ENCODE measurements around the gene ZIC3. TPM values are rescaled to one million over a fixed set of nuclear protein-coding genes. Genes with fewer than 3 reads are reported as not detected.
"Not testable (repeated sequence)": the region's sequence is repeated elsewhere in the genome, so short reads cannot be mapped to it uniquely, and the experiment has no call there.

Gene ZIC3
- total RNA-seq, result not detected

GRCh38 chrX:137565921-137566745, at the start of gene ZIC3:
Gene ZIC3 (plus strand): TSS chrX:137566127. CDS start chrX:137566692, 565 bp downstream.
- Mint-ChIP-seq H3K27ac (no peak within 1 kb of the TSS), H3K36me3 (peaks cover 6 to 24% of the 10 kb centered on the region in 2 donors), H3K9me3 (peaks cover 0 to 4% of the 10 kb centered on the region in 2 donors)
- ATAC-seq, result peak; percentile 56 to 79
- DNase-seq (ENCODE audit: low spot score in 2 of 2), result no peak

GRCh38 chrX:137519459-137519858, 46.5 kb upstream of the ZIC3 start:
- Mint-ChIP-seq H3K27ac (no peak overlapping the region), H3K36me3 (no peaks in the 10 kb centered on the region), H3K9me3 (no peaks in the 10 kb centered on the region)
- DNase-seq (ENCODE audit: low spot score in 2 of 2) (no peak), ATAC-seq (no peak)

- Mint-ChIP-seq H3K36me3 (peaks cover 4 to 5% of the 10 kb centered on the region in 2 donors), H3K9me3 (no peaks in the 10 kb centered on the region), H3K27ac (no peak overlapping the region)
- no peak for DNase-seq (ENCODE audit: low spot score in 2 of 2)
- ATAC-seq, result no peak
Measured at GRCh38 chrX:137545711-137546651, 19.9 kb upstream of the ZIC3 start.

- Mint-ChIP-seq H3K9me3 (no peaks in the 10 kb centered on the region), H3K36me3 (peaks cover 4 to 5% of the 10 kb centered on the region in 2 donors), H3K27ac (no peak overlapping the region)
- ATAC-seq, result no peak
- no peak for DNase-seq (ENCODE audit: low spot score in 2 of 2)
Measured at GRCh38 chrX:137547291-137547690, 18.6 kb upstream of the ZIC3 start.

- no peak for ATAC-seq
- H3K27ac Mint-ChIP-seq, result no peak overlapping the region
- no peaks in the 10 kb centered on the region for H3K9me3 Mint-ChIP-seq
- no peak for DNase-seq (ENCODE audit: low spot score in 2 of 2)
- H3K36me3 Mint-ChIP-seq, result peaks cover 4 to 5% of the 10 kb centered on the region in 2 donors
Measured at GRCh38 chrX:137548261-137548660, 17.7 kb upstream of the ZIC3 start.

- DNase-seq (ENCODE audit: low spot score in 2 of 2) (no peak), ATAC-seq (no peak)
- Mint-ChIP-seq H3K27ac (no peak overlapping the region), H3K9me3 (no peaks in the 10 kb centered on the region), H3K36me3 (peaks cover 4 to 5% of the 10 kb centered on the region in 2 donors)
Measured at GRCh38 chrX:137549073-137549472, 16.9 kb upstream of the ZIC3 start.

GRCh38 chrX:137549851-137550664, 15.9 kb upstream of the ZIC3 start:
- no peak for ATAC-seq
- Mint-ChIP-seq H3K27ac (peak overlapping the region in 1 of 2 donors; percentile 79), H3K36me3 (peaks cover 4 to 5% of the 10 kb centered on the region in 2 donors), H3K9me3 (no peaks in the 10 kb centered on the region)
- DNase-seq (ENCODE audit: low spot score in 2 of 2), result no peak

- Mint-ChIP-seq H3K9me3 (no peaks in the 10 kb centered on the region), H3K27ac (no peak overlapping the region), H3K36me3 (peaks cover 2 to 4% of the 10 kb centered on the region in 2 donors)
- no peak for ATAC-seq
- no peak for DNase-seq (ENCODE audit: low spot score in 2 of 2)
Measured at GRCh38 chrX:137550665-137551261, 15.2 kb upstream of the ZIC3 start.

- ATAC-seq; H3K36me3 Mint-ChIP-seq; DNase-seq (ENCODE audit: low spot score in 2 of 2); H3K27ac Mint-ChIP-seq; H3K9me3 Mint-ChIP-seq: not testable (repeated sequence)
Measured at GRCh38 chrX:137552098-137552497, 13.8 kb upstream of the ZIC3 start.

GRCh38 chrX:137562096-137562495, 3.8 kb upstream of the ZIC3 start:
- Mint-ChIP-seq H3K27ac (no peak overlapping the region), H3K36me3 (peaks cover 6 to 12% of the 10 kb centered on the region in 2 donors), H3K9me3 (peaks cover 0 to 4% of the 10 kb centered on the region in 2 donors)
- no peak for DNase-seq (ENCODE audit: low spot score in 2 of 2)
- ATAC-seq, result no peak

GRCh38 chrX:137563681-137564651, 2.0 kb upstream of the ZIC3 start:
- DNase-seq (ENCODE audit: low spot score in 2 of 2) (no peak), ATAC-seq (peak in 1 of 2 donors; percentile 29)
- peaks cover 6 to 17% of the 10 kb centered on the region in 2 donors for H3K36me3 Mint-ChIP-seq
- H3K27ac Mint-ChIP-seq, result no peak overlapping the region
- peaks cover 0 to 4% of the 10 kb centered on the region in 2 donors for H3K9me3 Mint-ChIP-seq

- Mint-ChIP-seq H3K9me3 (peaks cover 0 to 4% of the 10 kb centered on the region in 2 donors), H3K27ac (no peak overlapping the region), H3K36me3 (peaks cover 6 to 24% of the 10 kb centered on the region in 2 donors)
Measured at GRCh38 chrX:137565318-137565904, 516 bp upstream of the ZIC3 start.

GRCh38 chrX:137566746-137567679, 1.1 kb downstream of the ZIC3 start:
- no peak overlapping the region for H3K27ac Mint-ChIP-seq
- ATAC-seq (peak in 1 of 2 donors; percentile 31), DNase-seq (ENCODE audit: low spot score in 2 of 2) (no peak)

More at GRCh38 chrX:137565318-137565904, 516 bp upstream of the ZIC3 start:
- DNase-seq (ENCODE audit: low spot score in 2 of 2), result no peak
- ATAC-seq, result peak in 1 of 2 donors; percentile 12

More at GRCh38 chrX:137566746-137567679, 1.1 kb downstream of the ZIC3 start:
- Mint-ChIP-seq H3K36me3 (peaks cover 6 to 24% of the 10 kb centered on the region in 2 donors), H3K9me3 (peaks cover 0 to 4% of the 10 kb centered on the region in 2 donors)
